H9 (cell line): ENCODE measurements around the gene POLR1C. TPM values are rescaled to one million over a fixed set of nuclear protein-coding genes. Genes with fewer than 3 reads are reported as not detected.

Source experiments
- DNase-seq: peaks from one replicate; pipeline ENCODE4 v3.0.0-alpha.2; 2017
- H2AFZ ChIP-seq: one replicate; pipeline ENCODE4 v1.6.1; 2013; ENCODE audit warnings: mild to moderate bottlenecking, low read length, control low read depth, moderate library complexity
- H2AK5ac ChIP-seq: 2 replicates; pipeline ENCODE4 v1.6.1; 2013; ENCODE audit warnings: low read length, control low read depth, mixed read lengths; ENCODE audit not compliant: insufficient read length
- H2BK120ac ChIP-seq: one replicate; pipeline ENCODE4 v1.6.1; 2013; ENCODE audit warnings: low read depth, mild to moderate bottlenecking, low read length, control low read depth, inconsistent platforms; ENCODE audit not compliant: poor library complexity, severe bottlenecking
- H2BK12ac ChIP-seq: 2 replicates; pipeline ENCODE4 v1.6.1; 2013; ENCODE audit warnings: low read length, control low read depth, mixed read lengths, low read depth; ENCODE audit not compliant: insufficient read length
- H2BK15ac ChIP-seq: 2 replicates; pipeline ENCODE4 v1.6.1; 2013; ENCODE audit warnings: low read depth, low read length, control low read depth
- H2BK20ac ChIP-seq: one replicate; pipeline ENCODE4 v1.6.1; 2013; ENCODE audit warnings: low read depth, mild to moderate bottlenecking, low read length, control low read depth, inconsistent platforms; ENCODE audit not compliant: poor library complexity, severe bottlenecking
- H2BK5ac ChIP-seq: 2 replicates; pipeline ENCODE4 v1.6.1; 2013; ENCODE audit warnings: low read length, control low read depth, mixed read lengths; ENCODE audit not compliant: insufficient read length
- H3K14ac ChIP-seq: 2 replicates; pipeline ENCODE4 v1.6.1; 2013; ENCODE audit warnings: low read length, control low read depth; ENCODE audit not compliant: insufficient read depth
- H3K18ac ChIP-seq: 2 replicates; pipeline ENCODE4 v1.6.1; 2013; ENCODE audit warnings: low read depth, mild to moderate bottlenecking, mixed read lengths, low read length, control low read depth; ENCODE audit not compliant: insufficient read length
- H3K23ac ChIP-seq: 2 replicates; pipeline ENCODE4 v1.6.1; 2013; ENCODE audit warnings: low read length, control low read depth, mixed read lengths, low read depth; ENCODE audit not compliant: insufficient read length
- H3K23me2 ChIP-seq: 2 replicates; pipeline ENCODE4 v1.6.1; 2013; ENCODE audit warnings: low read depth, mild to moderate bottlenecking, mixed read lengths, low read length, control low read depth; ENCODE audit not compliant: insufficient read length, poor library complexity, severe bottlenecking
- H3K27ac ChIP-seq: 2 replicates; pipeline ENCODE4 v1.5.1; 2013; ENCODE audit warnings: low read length, control low read depth, mixed read lengths, low read depth; ENCODE audit not compliant: insufficient read length
- H3K27me3 ChIP-seq: 2 replicates; pipeline ENCODE4 v1.6.1; 2013; ENCODE audit warnings: low read length, control low read depth, inconsistent platforms; ENCODE audit not compliant: insufficient read depth
- H3K4ac ChIP-seq: 2 replicates; pipeline ENCODE4 v1.6.1; 2013; ENCODE audit warnings: low read depth, mild to moderate bottlenecking, control low read depth, inconsistent platforms, low read length, moderate library complexity
- H3K4me1 ChIP-seq: 2 replicates; pipeline ENCODE4 v1.6.1; 2013; ENCODE audit warnings: low read length, control low read depth, inconsistent platforms; ENCODE audit not compliant: insufficient read depth
- H3K4me2 ChIP-seq: 2 replicates; pipeline ENCODE4 v1.6.1; 2013; ENCODE audit warnings: low read length, control low read depth, mixed read lengths; ENCODE audit not compliant: insufficient read length, insufficient read depth
- H3K56ac ChIP-seq: 2 replicates; pipeline ENCODE4 v1.6.1; 2013; ENCODE audit warnings: low read depth, mild to moderate bottlenecking, mixed read lengths, low read length, control low read depth; ENCODE audit not compliant: insufficient read length
- H3K79me1 ChIP-seq: 2 replicates; pipeline ENCODE4 v1.6.1; 2013; ENCODE audit warnings: low read depth, mild to moderate bottlenecking, moderate library complexity, low read length, control low read depth, inconsistent platforms; ENCODE audit not compliant: insufficient read depth, poor library complexity, severe bottlenecking
- H3K79me2 ChIP-seq: 2 replicates; pipeline ENCODE4 v1.6.1; 2013; ENCODE audit warnings: low read length, control low read depth, inconsistent platforms; ENCODE audit not compliant: insufficient read depth
- H3K9ac ChIP-seq: 2 replicates; pipeline ENCODE4 v1.6.1; 2013; ENCODE audit warnings: low read length, control low read depth, mixed read lengths; ENCODE audit not compliant: insufficient read length; ENCODE audit errors: extremely low read depth
- H3K9me3 ChIP-seq: one replicate; pipeline ENCODE4 v1.6.1; 2013; ENCODE audit warnings: low read depth, low read length, inconsistent platforms; ENCODE audit not compliant: control insufficient read depth
- H3T11ph ChIP-seq: one replicate; pipeline ENCODE4 v1.6.1; 2013; ENCODE audit warnings: mild to moderate bottlenecking, low read length, control low read depth, inconsistent platforms
- H4K20me1 ChIP-seq: one replicate; pipeline ENCODE4 v1.6.1; 2013; ENCODE audit not compliant: control insufficient read depth, insufficient read length, insufficient read depth
- H4K5ac ChIP-seq: 2 replicates; pipeline ENCODE4 v1.6.1; 2013; ENCODE audit warnings: low read depth, mild to moderate bottlenecking, mixed read lengths, low read length, control low read depth; ENCODE audit not compliant: insufficient read length
- H4K8ac ChIP-seq: replicated peaks from 2 replicates; pipeline ENCODE4 v1.6.1; 2013; ENCODE audit warnings: low read length, control low read depth, mixed read lengths, low read depth; ENCODE audit not compliant: insufficient read length
- H4K91ac ChIP-seq: 2 replicates; pipeline ENCODE4 v1.6.1; 2013; ENCODE audit warnings: low read depth, mild to moderate bottlenecking, moderate library complexity, mixed read lengths, low read length, control low read depth; ENCODE audit not compliant: insufficient read length
- H3K27ac Mint-ChIP-seq, 3 experiments: 2 replicates in 2 of 3; 3 replicates in 1 of 3; pipeline ENCODE4 v1.8.0; 2020 to 2021; ENCODE audit warnings: mixed read lengths in 3 of 3, mild to moderate bottlenecking in 1 of 3, moderate library complexity in 1 of 3
- H3K27me3 Mint-ChIP-seq: 2 replicates; pipeline ENCODE4 v1.8.0; 2021; ENCODE audit warnings: low read depth, mild to moderate bottlenecking, moderate library complexity, mixed read lengths
- H3K36me3 Mint-ChIP-seq, 3 experiments: 2 replicates in 2 of 3; 3 replicates in 1 of 3; pipeline ENCODE4 v1.8.0; 2020 to 2021; ENCODE audit warnings: low read depth in 3 of 3, mixed read lengths in 3 of 3; ENCODE audit not compliant: insufficient read depth in 1 of 3
- H3K4me1 Mint-ChIP-seq, 2 experiments: 2 replicates each; pipeline ENCODE4 v1.8.0; 2020; ENCODE audit warnings: mixed read lengths in 2 of 2
- H3K4me3 Mint-ChIP-seq, 2 experiments: 2 replicates in 1 of 2; 3 replicates in 1 of 2; pipeline ENCODE4 v1.8.0; 2020 to 2021; ENCODE audit warnings: mild to moderate bottlenecking in 2 of 2, mixed read lengths in 2 of 2, moderate library complexity in 1 of 2
- H3K9me3 Mint-ChIP-seq, 2 experiments: 2 replicates in 1 of 2; 3 replicates in 1 of 2; pipeline ENCODE4 v1.8.0; 2020; ENCODE audit warnings: mild to moderate bottlenecking in 2 of 2, mixed read lengths in 2 of 2, moderate library complexity in 1 of 2
- CTCF ChIP-seq: fragments of 200-600 bp; sonication (generic); conservative IDR thresholded peaks from 3 replicates; pipeline ENCODE4 v1.8.0; 2021; ENCODE audit warnings: antibody characterized with exemption, mild to moderate bottlenecking
- WGBS: extraction: QIAGEN DNeasy Blood & Tissue Kit; methylation state at CpG from one replicate; pipeline ENCODE4 v1.1.7; 2013; ENCODE audit warnings: missing lambda C conversion rate, low lambda C conversion rate, mixed read lengths; ENCODE audit not compliant: insufficient read length; ENCODE audit errors: extremely low coverage; 5-methylcytosine and 5-hydroxymethylcytosine counted together
- total RNA-seq: library from RNA; stranded (reverse); gene quantifications from 2 replicates; pipeline ENCODE4 v1.2.1, GENCODE V29; 2021

POLR1C gene
- total RNA-seq, 1 experiment from 2014 or later = 75.8 TPM

GRCh38 chr6:43475516-43475915 lies 41.4 kb upstream of the POLR1C start:
- Histone ChIP-seq H2AK5ac (no peak overlapping the region), H3K79me2 (peaks cover 13% of the 10 kb centered on the region), H2BK5ac (no peak overlapping the region), H3K23me2 (peaks cover 10% of the 10 kb centered on the region), H2BK20ac (no peak overlapping the region), H3K4me1 (0 out of 2 replicates have a peak, but pooled peaks cover 7% of the 10 kb centered on the region), H2BK12ac (no peak overlapping the region), H3K27ac (no peak overlapping the region), H3K4me2 (no peak overlapping the region), H2BK120ac (no peak overlapping the region), H3K9ac (no peak overlapping the region), H3K4ac (no peak overlapping the region), H2AFZ (no peak overlapping the region), H4K20me1 (no peaks in the 10 kb centered on the region), H3K56ac (no peak overlapping the region), H3K18ac (no peak overlapping the region), H3T11ph (no peak overlapping the region), H3K23ac (no peak overlapping the region), H3K14ac (no peak overlapping the region), H3K9me3 (no peaks in the 10 kb centered on the region), H4K8ac (no peak overlapping the region), H2BK15ac (no peak overlapping the region), H3K27me3 (no peaks in the 10 kb centered on the region), H4K5ac (no peak overlapping the region), H4K91ac (no peak overlapping the region), H3K79me1 (peaks cover 7% of the 10 kb centered on the region)
- H3K27ac Mint-ChIP-seq = 0 out of 7 replicates have a peak overlapping the region, but pooled peaks of 1 of the 3 experiments have one; percentile 78
- peaks cover 0 to 3% (median 0%) of the 10 kb centered on the region in 3 experiments; a peak in 1 of 7 replicates for H3K36me3 Mint-ChIP-seq
- no peak overlapping the region for H3K4me3 Mint-ChIP-seq
- peaks cover 2% of the 10 kb centered on the region for H3K27me3 Mint-ChIP-seq
- no CpG with 5 or more reads among the region's 6 CpGs for WGBS
- no peak for DNase-seq
- H3K4me1 Mint-ChIP-seq = peaks cover 23 to 30% of the 10 kb centered on the region in 2 experiments
- no peaks in the 10 kb centered on the region for H3K9me3 Mint-ChIP-seq
- TF ChIP-seq CTCF = no peak
